ENCODE measurements around the gene GGT5.
"Not testable (repeated sequence)": the region's sequence is repeated elsewhere in the genome, so short reads cannot be mapped to it uniquely, and the experiment has no call there.

The GGT5 gene

GRCh38 chr22:24225951-24226350, 18.9 kb downstream of the GGT5 start:
- H3K9me3 ChIP-seq (ENCODE audit: control insufficient read depth, insufficient read depth, low read length): no peaks in the 10 kb centered on the region

GRCh38 chr22:24225044-24225601, 19.8 kb downstream of the GGT5 start:
- no peak overlapping the region for H3K9ac ChIP-seq (ENCODE audit: low read depth, low read length)
- peaks cover 2% of the 10 kb centered on the region for H3K36me3 ChIP-seq (ENCODE audit: control insufficient read depth, insufficient read depth, low read length)
- no peaks in the 10 kb centered on the region for H3K4me1 ChIP-seq (ENCODE audit: control insufficient read depth, insufficient read depth, low read length)
- H3K4me3 ChIP-seq (ENCODE audit: low read depth, low read length): no peak overlapping the region
- H3K9me3 ChIP-seq (ENCODE audit: control insufficient read depth, insufficient read depth, low read length): no peaks in the 10 kb centered on the region
- H3K27me3 ChIP-seq (ENCODE audit: control insufficient read depth, insufficient read depth, low read length): no peaks in the 10 kb centered on the region

More at GRCh38 chr22:24225951-24226350, 18.9 kb downstream of the GGT5 start:
- Histone ChIP-seq H3K9ac (ENCODE audit: low read depth, low read length) (no peak overlapping the region), H3K4me3 (ENCODE audit: low read depth, low read length) (no peak overlapping the region), H3K36me3 (ENCODE audit: control insufficient read depth, insufficient read depth, low read length) (peaks cover 2% of the 10 kb centered on the region), H3K27me3 (ENCODE audit: control insufficient read depth, insufficient read depth, low read length) (no peaks in the 10 kb centered on the region), H3K4me1 (ENCODE audit: control insufficient read depth, insufficient read depth, low read length) (peaks cover 1% of the 10 kb centered on the region)

- Histone ChIP-seq H3K36me3 (ENCODE audit: control insufficient read depth, insufficient read depth, low read length) (peaks cover 2% of the 10 kb centered on the region), H3K4me3 (ENCODE audit: low read depth, low read length) (no peak overlapping the region), H3K27me3 (ENCODE audit: control insufficient read depth, insufficient read depth, low read length) (no peaks in the 10 kb centered on the region), H3K9ac (ENCODE audit: low read depth, low read length) (no peak overlapping the region), H3K9me3 (ENCODE audit: control insufficient read depth, insufficient read depth, low read length) (no peaks in the 10 kb centered on the region), H3K4me1 (ENCODE audit: control insufficient read depth, insufficient read depth, low read length) (no peaks in the 10 kb centered on the region)
These were observed 20.4 kb downstream of the GGT5 start for GRCh38 chr22:24224468-24224867.

- H3K4me3 ChIP-seq (ENCODE audit: low read depth, low read length): no peak overlapping the region
- no peak overlapping the region for H3K9ac ChIP-seq (ENCODE audit: low read depth, low read length)
- no peaks in the 10 kb centered on the region for H3K9me3 ChIP-seq (ENCODE audit: control insufficient read depth, insufficient read depth, low read length)
- H3K4me1 ChIP-seq (ENCODE audit: control insufficient read depth, insufficient read depth, low read length): no peaks in the 10 kb centered on the region
- no peaks in the 10 kb centered on the region for H3K27me3 ChIP-seq (ENCODE audit: control insufficient read depth, insufficient read depth, low read length)
- peaks cover under 1% of the 10 kb centered on the region for H3K36me3 ChIP-seq (ENCODE audit: control insufficient read depth, insufficient read depth, low read length)
These were observed 25.1 kb downstream of the GGT5 start for GRCh38 chr22:24219750-24220149.

GRCh38 chr22:24217384-24217783, 27.5 kb downstream of the GGT5 start:
- Histone ChIP-seq H3K4me1 (ENCODE audit: control insufficient read depth, insufficient read depth, low read length) (peaks cover 2% of the 10 kb centered on the region), H3K27me3 (ENCODE audit: control insufficient read depth, insufficient read depth, low read length) (no peaks in the 10 kb centered on the region), H3K9ac (ENCODE audit: low read depth, low read length) (no peak overlapping the region), H3K9me3 (ENCODE audit: control insufficient read depth, insufficient read depth, low read length) (no peaks in the 10 kb centered on the region), H3K36me3 (ENCODE audit: control insufficient read depth, insufficient read depth, low read length) (no peaks in the 10 kb centered on the region), H3K4me3 (ENCODE audit: low read depth, low read length) (no peak overlapping the region)

- no peak overlapping the region for H3K9ac ChIP-seq (ENCODE audit: low read depth, low read length)
- H3K4me1 ChIP-seq (ENCODE audit: control insufficient read depth, insufficient read depth, low read length): peaks cover 2% of the 10 kb centered on the region
These were observed 28.2 kb downstream of the GGT5 start for GRCh38 chr22:24216541-24217209.

GRCh38 chr22:24214467-24215285, 30.2 kb downstream of the GGT5 start:
- no peaks in the 10 kb centered on the region for H3K27me3 ChIP-seq (ENCODE audit: control insufficient read depth, insufficient read depth, low read length)
- no peak overlapping the region for H3K4me3 ChIP-seq (ENCODE audit: low read depth, low read length)
- H3K9ac ChIP-seq (ENCODE audit: low read depth, low read length): no peak overlapping the region
- H3K9me3 ChIP-seq (ENCODE audit: control insufficient read depth, insufficient read depth, low read length): no peaks in the 10 kb centered on the region
- peaks cover 2% of the 10 kb centered on the region for H3K4me1 ChIP-seq (ENCODE audit: control insufficient read depth, insufficient read depth, low read length)
- no peaks in the 10 kb centered on the region for H3K36me3 ChIP-seq (ENCODE audit: control insufficient read depth, insufficient read depth, low read length)

More at GRCh38 chr22:24216541-24217209, 28.2 kb downstream of the GGT5 start:
- no peaks in the 10 kb centered on the region for H3K9me3 ChIP-seq (ENCODE audit: control insufficient read depth, insufficient read depth, low read length)
- H3K36me3 ChIP-seq (ENCODE audit: control insufficient read depth, insufficient read depth, low read length): no peaks in the 10 kb centered on the region
- no peaks in the 10 kb centered on the region for H3K27me3 ChIP-seq (ENCODE audit: control insufficient read depth, insufficient read depth, low read length)
- no peak overlapping the region for H3K4me3 ChIP-seq (ENCODE audit: low read depth, low read length)

GRCh38 chr22:24213111-24213510, 31.8 kb downstream of the GGT5 start:
- H3K27me3 ChIP-seq (ENCODE audit: control insufficient read depth, insufficient read depth, low read length); H3K4me3 ChIP-seq (ENCODE audit: low read depth, low read length); H3K9ac ChIP-seq (ENCODE audit: low read depth, low read length); H3K4me1 ChIP-seq (ENCODE audit: control insufficient read depth, insufficient read depth, low read length); H3K36me3 ChIP-seq (ENCODE audit: control insufficient read depth, insufficient read depth, low read length); H3K9me3 ChIP-seq (ENCODE audit: control insufficient read depth, insufficient read depth, low read length): not testable (repeated sequence)

- not testable (repeated sequence) for H3K36me3 ChIP-seq (ENCODE audit: control insufficient read depth, insufficient read depth, low read length); H3K4me1 ChIP-seq (ENCODE audit: control insufficient read depth, insufficient read depth, low read length); H3K4me3 ChIP-seq (ENCODE audit: low read depth, low read length); H3K9ac ChIP-seq (ENCODE audit: low read depth, low read length); H3K27me3 ChIP-seq (ENCODE audit: control insufficient read depth, insufficient read depth, low read length); H3K9me3 ChIP-seq (ENCODE audit: control insufficient read depth, insufficient read depth, low read length)
These were observed 33.2 kb downstream of the GGT5 start for GRCh38 chr22:24211716-24212115.

GRCh38 chr22:24210409-24210808, 34.5 kb downstream of the GGT5 start:
- H3K36me3 ChIP-seq (ENCODE audit: control insufficient read depth, insufficient read depth, low read length); H3K4me3 ChIP-seq (ENCODE audit: low read depth, low read length); H3K27me3 ChIP-seq (ENCODE audit: control insufficient read depth, insufficient read depth, low read length); H3K9me3 ChIP-seq (ENCODE audit: control insufficient read depth, insufficient read depth, low read length); H3K9ac ChIP-seq (ENCODE audit: low read depth, low read length); H3K4me1 ChIP-seq (ENCODE audit: control insufficient read depth, insufficient read depth, low read length): not testable (repeated sequence)

GRCh38 chr22:24209687-24210086, 35.2 kb downstream of the GGT5 start:
- peaks cover 6% of the 10 kb centered on the region for H3K4me1 ChIP-seq (ENCODE audit: control insufficient read depth, insufficient read depth, low read length)
- H3K9me3 ChIP-seq (ENCODE audit: control insufficient read depth, insufficient read depth, low read length): no peaks in the 10 kb centered on the region
- no peaks in the 10 kb centered on the region for H3K27me3 ChIP-seq (ENCODE audit: control insufficient read depth, insufficient read depth, low read length)
- H3K9ac ChIP-seq (ENCODE audit: low read depth, low read length): no peak overlapping the region
- no peak overlapping the region for H3K4me3 ChIP-seq (ENCODE audit: low read depth, low read length)
- H3K36me3 ChIP-seq (ENCODE audit: control insufficient read depth, insufficient read depth, low read length): no peaks in the 10 kb centered on the region

- Histone ChIP-seq H3K9ac (ENCODE audit: low read depth, low read length) (no peak overlapping the region), H3K4me3 (ENCODE audit: low read depth, low read length) (no peak overlapping the region), H3K27me3 (ENCODE audit: control insufficient read depth, insufficient read depth, low read length) (no peaks in the 10 kb centered on the region), H3K4me1 (ENCODE audit: control insufficient read depth, insufficient read depth, low read length) (peaks cover 4% of the 10 kb centered on the region), H3K9me3 (ENCODE audit: control insufficient read depth, insufficient read depth, low read length) (no peaks in the 10 kb centered on the region), H3K36me3 (ENCODE audit: control insufficient read depth, insufficient read depth, low read length) (no peaks in the 10 kb centered on the region)
These were observed 35.9 kb downstream of the GGT5 start for GRCh38 chr22:24209016-24209415.

Data from iPS-15b (cell line).